BJ (cell line): ENCODE results near the gene SERGEF. TPM values are rescaled to one million over a fixed set of nuclear protein-coding genes. Genes with fewer than 3 reads are reported as not detected.

ENCODE experiments used
- CTCF ChIA-PET: fragments of 350-600 bp; formaldehyde crosslinking; extraction: SDS; loops from one replicate; lab custom pipeline; 2021; ENCODE audit warnings: antibody characterized with exemption, inconsistent platforms; lab: Yijun Ruan, JAX
- POLR2A ChIA-PET: fragments of 300-600 bp; sonication (Branson Sonifier 250); formaldehyde crosslinking; extraction: SDS; loops from one replicate; lab custom pipeline; 2021; ENCODE audit warnings: antibody characterized with exemption; lab: Charles Lee
- DNase-seq: peaks from one replicate; pipeline ENCODE4 v3.0.0-alpha.2; 2011; ENCODE audit warnings: low read depth
- H3K27me3 ChIP-seq: 2 replicates; pipeline ENCODE4 v1.6.0; 2011; ENCODE audit warnings: low read length; ENCODE audit not compliant: control insufficient read depth, insufficient read depth
- H3K36me3 ChIP-seq: 2 replicates; pipeline ENCODE4 v1.5.1; 2011; ENCODE audit warnings: low read length; ENCODE audit not compliant: control insufficient read depth, insufficient read depth
- H3K4me3 ChIP-seq: 2 replicates; pipeline ENCODE4 v1.5.1; 2011; ENCODE audit warnings: low read depth, mild to moderate bottlenecking, control low read depth, low read length
- polyA plus RNA-seq: library from polyadenylated mRNA; depleted of rRNA; stranded (reverse); fragments of >200 nt; gene quantifications from 2 replicates; pipeline ENCODE4 v1.2.3, GENCODE V29; 2011
- TF ChIP-seq, protein P1 (sequence below): IDR thresholded peaks from 2 replicates; pipeline ENCODE4 v1.5.1; 2011; ENCODE audit warnings: low read depth, mild to moderate bottlenecking, control low read depth, inconsistent platforms, low read length, moderate library complexity; ENCODE audit not compliant: insufficient read depth

SERGEF gene
- polyA plus RNA-seq, 1 experiment = 17.4 TPM

DNA sequence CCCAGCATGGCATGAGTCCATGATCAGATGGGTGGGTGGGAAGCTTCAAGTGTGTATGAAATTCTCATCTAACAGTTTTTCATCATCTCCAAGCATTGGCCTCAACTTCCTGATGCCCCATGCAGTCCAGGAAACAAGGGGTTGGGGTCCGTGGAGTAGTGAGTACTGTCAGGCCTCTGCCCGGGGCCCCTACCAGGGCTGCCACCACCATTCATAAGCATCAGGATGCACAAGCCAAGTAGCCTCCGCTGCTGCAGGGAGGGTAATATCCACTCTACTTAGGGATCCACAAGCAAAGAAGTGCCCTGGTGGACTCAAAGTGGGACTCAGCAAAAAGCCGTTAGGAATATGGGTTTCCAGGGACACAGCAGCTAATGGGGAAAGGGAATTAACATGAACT is 229.0 kb downstream of the SERGEF start:
- CTCF ChIA-PET = interaction anchor here (1.7 kb wide), 1 partner anchor 195 kb away, joined by 4 read pairs; no protein-coding TSS in a partner anchor
- POLR2A ChIA-PET = interaction anchor here (0.6 kb wide), 1 partner anchor 9 kb away, joined by 3 read pairs; no protein-coding TSS in a partner anchor
- Histone ChIP-seq H3K36me3 (no peaks in the 10 kb centered on the region), H3K27me3 (no peaks in the 10 kb centered on the region), H3K4me3 (no peak overlapping the region)
- no peak for DNase-seq
- TF ChIP-seq, protein P1, sequence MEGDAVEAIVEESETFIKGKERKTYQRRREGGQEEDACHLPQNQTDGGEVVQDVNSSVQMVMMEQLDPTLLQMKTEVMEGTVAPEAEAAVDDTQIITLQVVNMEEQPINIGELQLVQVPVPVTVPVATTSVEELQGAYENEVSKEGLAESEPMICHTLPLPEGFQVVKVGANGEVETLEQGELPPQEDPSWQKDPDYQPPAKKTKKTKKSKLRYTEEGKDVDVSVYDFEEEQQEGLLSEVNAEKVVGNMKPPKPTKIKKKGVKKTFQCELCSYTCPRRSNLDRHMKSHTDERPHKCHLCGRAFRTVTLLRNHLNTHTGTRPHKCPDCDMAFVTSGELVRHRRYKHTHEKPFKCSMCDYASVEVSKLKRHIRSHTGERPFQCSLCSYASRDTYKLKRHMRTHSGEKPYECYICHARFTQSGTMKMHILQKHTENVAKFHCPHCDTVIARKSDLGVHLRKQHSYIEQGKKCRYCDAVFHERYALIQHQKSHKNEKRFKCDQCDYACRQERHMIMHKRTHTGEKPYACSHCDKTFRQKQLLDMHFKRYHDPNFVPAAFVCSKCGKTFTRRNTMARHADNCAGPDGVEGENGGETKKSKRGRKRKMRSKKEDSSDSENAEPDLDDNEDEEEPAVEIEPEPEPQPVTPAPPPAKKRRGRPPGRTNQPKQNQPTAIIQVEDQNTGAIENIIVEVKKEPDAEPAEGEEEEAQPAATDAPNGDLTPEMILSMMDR = no peak

DNA sequence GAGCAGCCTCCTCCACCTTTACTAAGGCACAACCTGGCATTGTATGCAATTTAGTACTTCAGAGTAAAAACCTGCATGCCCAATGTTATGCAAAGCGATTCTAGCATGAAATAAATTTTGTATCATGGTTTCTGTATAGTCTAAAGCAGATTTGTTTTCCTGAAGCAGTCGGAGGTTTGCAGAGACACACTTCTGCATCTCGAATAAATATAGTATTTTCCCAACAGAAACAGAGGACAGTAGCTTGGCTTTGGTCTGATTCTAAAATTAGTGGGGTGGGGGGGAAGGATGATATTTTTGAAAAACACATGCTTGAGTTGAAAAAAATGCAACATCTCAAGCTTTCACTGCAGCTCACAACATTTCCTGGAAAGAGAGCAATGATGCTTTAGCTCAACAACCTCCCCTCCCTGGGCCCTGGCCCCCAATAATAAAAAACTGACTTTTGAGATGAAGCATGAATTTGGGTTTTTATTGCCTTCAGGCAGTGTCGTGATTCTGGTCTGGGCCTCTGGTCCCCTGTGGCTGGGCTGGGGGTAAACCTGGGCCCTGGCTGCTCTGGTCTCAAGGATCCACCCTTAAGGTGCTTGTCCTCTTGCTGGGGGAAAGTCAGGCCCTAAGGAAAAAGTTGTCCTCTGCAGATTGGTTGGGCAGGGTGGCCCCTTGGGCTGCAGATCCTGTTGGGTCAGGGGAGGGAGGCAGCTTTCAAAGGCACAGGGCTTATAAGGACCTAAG is 230.1 kb downstream of the SERGEF start:
- CTCF ChIA-PET = interaction anchor here (0.8 to 1.5 kb wide), 3 partner anchors 12 to 198 kb away, joined by 3 to 6 read pairs (median 3); no protein-coding TSS in a partner anchor
- POLR2A ChIA-PET = interaction anchor here (0.6 kb wide), 1 partner anchor 8 kb away, joined by 3 read pairs; no protein-coding TSS in a partner anchor
- Histone ChIP-seq H3K4me3 (no peak overlapping the region), H3K27me3 (no peaks in the 10 kb centered on the region), H3K36me3 (no peaks in the 10 kb centered on the region)
- no peak for DNase-seq
- TF ChIP-seq, protein P1 = no peak

DNA sequence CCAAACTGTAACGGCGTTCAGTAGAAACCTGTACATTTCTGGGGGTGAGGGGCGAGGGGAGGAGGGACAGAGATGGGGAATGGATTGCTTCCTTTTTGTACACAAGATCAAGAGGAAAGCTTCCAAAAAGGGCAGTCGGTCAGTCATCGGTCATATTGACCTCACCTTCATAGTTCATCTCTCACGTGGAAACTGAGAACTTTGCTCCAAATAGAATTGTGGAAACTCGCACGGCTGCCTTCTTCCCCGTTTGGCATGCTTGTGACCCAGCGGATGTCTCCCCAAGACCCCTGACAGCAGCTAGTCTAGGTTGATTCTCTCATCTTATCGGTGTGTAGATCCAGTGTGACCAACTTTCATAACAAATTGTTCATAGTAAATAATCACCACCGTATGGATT is 230.7 kb downstream of the SERGEF start:
- no peak for DNase-seq
- ChIA-PET CTCF (interaction anchor here (0.8 to 1.5 kb wide), 3 partner anchors 11 to 198 kb away, joined by 3 to 6 read pairs (median 3); no protein-coding TSS in a partner anchor), POLR2A (no interaction called here)
- no peaks in the 10 kb centered on the region for H3K36me3 ChIP-seq
- H3K27me3 ChIP-seq = no peaks in the 10 kb centered on the region
- H3K4me3 ChIP-seq = no peak overlapping the region
- TF ChIP-seq, protein P1 = no peak

DNA sequence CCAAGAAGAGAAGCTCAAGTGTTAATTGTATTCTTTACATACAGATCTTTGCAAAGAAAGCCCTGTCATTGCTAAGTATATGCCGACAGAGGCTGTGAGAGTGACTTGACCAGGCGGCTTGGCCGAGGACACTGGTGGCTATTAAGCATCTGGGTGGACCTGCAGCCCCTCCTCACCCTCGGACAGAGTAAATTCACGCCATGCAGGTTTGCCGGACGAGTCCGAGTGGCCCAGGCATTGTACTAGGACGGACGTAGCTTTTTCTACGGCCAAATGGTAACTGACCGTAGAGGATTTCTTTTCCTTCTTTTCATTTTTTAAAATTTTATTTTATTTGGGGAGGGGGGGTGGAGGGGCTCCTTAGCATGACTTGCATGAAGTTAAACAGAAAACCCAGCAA is 231.2 kb downstream of the SERGEF start:
- Histone ChIP-seq H3K4me3 (no peak overlapping the region), H3K27me3 (no peaks in the 10 kb centered on the region), H3K36me3 (no peaks in the 10 kb centered on the region)
- CTCF ChIA-PET = interaction anchor here (0.8 to 1.5 kb wide), 3 partner anchors 11 to 199 kb away, joined by 3 to 6 read pairs (median 3); no protein-coding TSS in a partner anchor
- no peak for DNase-seq
- POLR2A ChIA-PET = interaction anchor here (0.6 kb wide), 1 partner anchor 15 kb away, joined by 4 read pairs; no protein-coding TSS in a partner anchor
- TF ChIP-seq, protein P1 = no peak

DNA sequence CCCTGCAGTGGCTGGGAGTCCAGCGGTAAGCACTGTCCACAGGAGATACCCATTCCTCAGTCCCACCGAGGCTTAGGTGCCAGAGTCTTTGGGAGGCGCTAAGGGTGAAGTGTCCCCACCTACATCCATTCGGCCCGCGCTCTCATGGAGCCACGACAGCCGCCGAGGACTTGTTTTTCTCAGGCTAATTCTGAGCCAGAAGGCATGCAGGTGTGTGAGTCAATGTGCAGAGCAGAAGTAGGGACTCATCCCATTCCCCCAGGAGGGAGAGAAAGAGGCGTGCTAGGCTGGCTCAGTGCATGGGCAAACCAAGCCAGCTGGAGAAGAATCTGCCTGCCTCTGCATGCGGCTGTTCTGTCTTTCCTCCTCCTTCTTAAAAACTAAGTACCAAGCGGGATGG is 231.6 kb downstream of the SERGEF start:
- CTCF ChIA-PET = interaction anchor here (1.0 to 1.5 kb wide), 2 partner anchors 10 to 192 kb away, joined by 3 to 6 read pairs; no protein-coding TSS in a partner anchor
- H3K36me3 ChIP-seq = no peaks in the 10 kb centered on the region
- no peak overlapping the region for H3K4me3 ChIP-seq
- TF ChIP-seq, protein P1 = no peak
- POLR2A ChIA-PET = interaction anchor here (0.6 kb wide), 1 partner anchor 15 kb away, joined by 4 read pairs; no protein-coding TSS in a partner anchor
- DNase-seq = no peak
- no peaks in the 10 kb centered on the region for H3K27me3 ChIP-seq
